SH-SY5Y (cell line): ENCODE results near the gene LYSET.

Experiments used
- GATA2 ChIP-seq: IDR thresholded peaks from 2 replicates; pipeline ENCODE4 v1.6.1; 2011; ENCODE audit warnings: mild to moderate bottlenecking, low read depth, low read length
- GATA3 ChIP-seq: IDR thresholded peaks from 2 replicates; pipeline ENCODE4 v1.6.1; 2011; ENCODE audit warnings: low read depth, mild to moderate bottlenecking, low read length, moderate library complexity

LYSET gene

GRCh38 chr14:93214598-93214997 lies 29.5 kb downstream of the LYSET start:
- TF ChIP-seq GATA3: no peak
- TF ChIP-seq GATA2: no peak

- TF ChIP-seq GATA3 (no peak), GATA2 (no peak)
Observed at GRCh38 chr14:93219103-93219726, 34.1 kb downstream of the LYSET start.

- TF ChIP-seq GATA3 (no peak), GATA2 (no peak)
Observed at GRCh38 chr14:93220509-93220908, 35.4 kb downstream of the LYSET start.

- no peak for TF ChIP-seq GATA2
- no peak for TF ChIP-seq GATA3
Observed at GRCh38 chr14:93223565-93223964, 38.4 kb downstream of the LYSET start.

GRCh38 chr14:93228550-93228949 lies 43.4 kb downstream of the LYSET start:
- TF ChIP-seq GATA3 (no peak), GATA2 (no peak)

- no peak for TF ChIP-seq GATA3
- no peak for TF ChIP-seq GATA2
Observed at GRCh38 chr14:93230539-93230938, 45.4 kb downstream of the LYSET start.

- TF ChIP-seq GATA2: no peak
- no peak for TF ChIP-seq GATA3
Observed at GRCh38 chr14:93231129-93231979, 46.2 kb downstream of the LYSET start.

GRCh38 chr14:93232159-93232558 lies 47.0 kb downstream of the LYSET start:
- TF ChIP-seq GATA2: no peak
- no peak for TF ChIP-seq GATA3

- no peak for TF ChIP-seq GATA3
Observed at GRCh38 chr14:93234798-93235197, 49.7 kb downstream of the LYSET start.
